ENCODE data around the gene C1orf198.

The C1orf198 gene

GRCh38 chr1:230858236-230858820, 10.0 kb downstream of the C1orf198 start:
- no peak for TF ChIP-seq POLR2AphosphoS5 (IDR thresholded peaks at IDR 0.05; ENCODE audit: low read depth, low read length)
- TF ChIP-seq SIN3A (IDR thresholded peaks at IDR 0.05; ENCODE audit: borderline replicate concordance, insufficient read depth, low read length) = no peak
- no peak for TF ChIP-seq FOXP2 (optimal IDR thresholded peaks at IDR 0.05; ENCODE audit: borderline replicate concordance, extremely low read depth, extremely low read length, insufficient read depth)
- no peak for TF ChIP-seq REST (IDR thresholded peaks at IDR 0.05; ENCODE audit: insufficient read depth in 1 of 2, low read depth in 2 of 2, low read length in 2 of 2)
- no peak for TF ChIP-seq TAF1 (IDR thresholded peaks at IDR 0.05; ENCODE audit: borderline replicate concordance, insufficient read depth, low read length)

- TF ChIP-seq POLR2AphosphoS5 (IDR thresholded peaks at IDR 0.05; ENCODE audit: low read depth, low read length) = no peak
- no peak for TF ChIP-seq TAF1 (IDR thresholded peaks at IDR 0.05; ENCODE audit: borderline replicate concordance, insufficient read depth, low read length)
- no peak for TF ChIP-seq FOXP2 (optimal IDR thresholded peaks at IDR 0.05; ENCODE audit: borderline replicate concordance, extremely low read depth, extremely low read length, insufficient read depth)
- TF ChIP-seq REST (IDR thresholded peaks at IDR 0.05; ENCODE audit: insufficient read depth in 1 of 2, low read depth in 2 of 2, low read length in 2 of 2) = no peak
- TF ChIP-seq SIN3A (IDR thresholded peaks at IDR 0.05; ENCODE audit: borderline replicate concordance, insufficient read depth, low read length) = no peak
Observed at GRCh38 chr1:230857822-230858221, 10.5 kb downstream of the C1orf198 start.

GRCh38 chr1:230857077-230857476, 11.2 kb downstream of the C1orf198 start:
- TF ChIP-seq POLR2AphosphoS5 (IDR thresholded peaks at IDR 0.05; ENCODE audit: low read depth, low read length) (no peak), FOXP2 (optimal IDR thresholded peaks at IDR 0.05; ENCODE audit: borderline replicate concordance, extremely low read depth, extremely low read length, insufficient read depth) (no peak), TAF1 (IDR thresholded peaks at IDR 0.05; ENCODE audit: borderline replicate concordance, insufficient read depth, low read length) (no peak), REST (IDR thresholded peaks at IDR 0.05; ENCODE audit: insufficient read depth in 1 of 2, low read depth in 2 of 2, low read length in 2 of 2) (no peak), SIN3A (IDR thresholded peaks at IDR 0.05; ENCODE audit: borderline replicate concordance, insufficient read depth, low read length) (no peak)

- TF ChIP-seq FOXP2 (optimal IDR thresholded peaks at IDR 0.05; ENCODE audit: borderline replicate concordance, extremely low read depth, extremely low read length, insufficient read depth) = no peak
- TF ChIP-seq REST (IDR thresholded peaks at IDR 0.05; ENCODE audit: insufficient read depth in 1 of 2, low read depth in 2 of 2, low read length in 2 of 2) = no peak
- no peak for TF ChIP-seq POLR2AphosphoS5 (IDR thresholded peaks at IDR 0.05; ENCODE audit: low read depth, low read length)
- no peak for TF ChIP-seq TAF1 (IDR thresholded peaks at IDR 0.05; ENCODE audit: borderline replicate concordance, insufficient read depth, low read length)
- no peak for TF ChIP-seq SIN3A (IDR thresholded peaks at IDR 0.05; ENCODE audit: borderline replicate concordance, insufficient read depth, low read length)
Observed at GRCh38 chr1:230855886-230856285, 12.4 kb downstream of the C1orf198 start.
